ENCODE results near the gene DNAH2. TPM values are rescaled to one million over a fixed set of nuclear protein-coding genes. Genes with fewer than 3 reads are reported as not detected.

Gene DNAH2
- total and polyA plus RNA-seq, 2 of the 8 experiments (the other 6 are each of a cell fraction or from before 2014, with no cell fraction given), result 0.13 to 0.18 TPM

Other genes starting within 250 kb of the DNAH2 start
- 10.1 and 11.2 TPM in 2 replicates for gene ZBTB4, start 238.1 kb upstream of the DNAH2 start, total RNA-seq (2021; fragmentation: NEBNext Ultra II Directional; extraction: Animal tissue kit (Norgen Biotek cat#: 25700))
- 5.9 and 8.1 TPM in 2 replicates for gene ZBTB4, start 238.1 kb upstream of the DNAH2 start, polyA plus RNA-seq (2011; rRNA removed)
- gene SLC35G6, start 236.3 kb upstream of the DNAH2 start, total RNA-seq (2021; fragmentation: NEBNext Ultra II Directional; extraction: Animal tissue kit (Norgen Biotek cat#: 25700)), result not detected in 2 replicates
- 0.05 TPM in 1 of 2 replicates, not detected in the other for gene SLC35G6, start 236.3 kb upstream of the DNAH2 start, polyA plus RNA-seq (2011; rRNA removed)
- gene POLR2A, start 233.4 kb upstream of the DNAH2 start, total RNA-seq (2021; fragmentation: NEBNext Ultra II Directional; extraction: Animal tissue kit (Norgen Biotek cat#: 25700)), result 150 and 157 TPM in 2 replicates
- gene POLR2A, start 233.4 kb upstream of the DNAH2 start, polyA plus RNA-seq (2011; rRNA removed), result 26.8 and 62.7 TPM in 2 replicates
- gene TNFSF12, start 168.7 kb upstream of the DNAH2 start, total RNA-seq (2021; fragmentation: NEBNext Ultra II Directional; extraction: Animal tissue kit (Norgen Biotek cat#: 25700)), result 5.5 and 7.2 TPM in 2 replicates
- gene TNFSF12, start 168.7 kb upstream of the DNAH2 start, polyA plus RNA-seq (2011; rRNA removed), result 9.6 and 15.8 TPM in 2 replicates
- 2.1 and 2.3 TPM in 2 replicates for gene TNFSF13, start 159.0 kb upstream of the DNAH2 start, total RNA-seq (2021; fragmentation: NEBNext Ultra II Directional; extraction: Animal tissue kit (Norgen Biotek cat#: 25700))
- 2.6 and 3.1 TPM in 2 replicates for gene TNFSF13, start 159.0 kb upstream of the DNAH2 start, polyA plus RNA-seq (2011; rRNA removed)
- 80.3 and 86.2 TPM in 2 replicates for gene SENP3, start 155.8 kb upstream of the DNAH2 start, total RNA-seq (2021; fragmentation: NEBNext Ultra II Directional; extraction: Animal tissue kit (Norgen Biotek cat#: 25700))
- 87.3 and 129 TPM in 2 replicates for gene SENP3, start 155.8 kb upstream of the DNAH2 start, polyA plus RNA-seq (2011; rRNA removed)
- gene CD68, start 138.1 kb upstream of the DNAH2 start, total RNA-seq (2021; fragmentation: NEBNext Ultra II Directional; extraction: Animal tissue kit (Norgen Biotek cat#: 25700)), result 0.31 TPM in 1 of 2 replicates, not detected in the other
- 0.18 and 0.35 TPM in 2 replicates for gene CD68, start 138.1 kb upstream of the DNAH2 start, polyA plus RNA-seq (2011; rRNA removed)
- gene MPDU1, start 133.9 kb upstream of the DNAH2 start, total RNA-seq (2021; fragmentation: NEBNext Ultra II Directional; extraction: Animal tissue kit (Norgen Biotek cat#: 25700)), result 63.2 and 66.9 TPM in 2 replicates
- gene MPDU1, start 133.9 kb upstream of the DNAH2 start, polyA plus RNA-seq (2011; rRNA removed), result 142 and 154 TPM in 2 replicates
- gene SOX15, start 127.7 kb upstream of the DNAH2 start, total RNA-seq (2021; fragmentation: NEBNext Ultra II Directional; extraction: Animal tissue kit (Norgen Biotek cat#: 25700)), result 14.3 and 15.2 TPM in 2 replicates
- 26.8 and 39.8 TPM in 2 replicates for gene SOX15, start 127.7 kb upstream of the DNAH2 start, polyA plus RNA-seq (2011; rRNA removed)
- 26.2 and 26.8 TPM in 2 replicates for gene FXR2, start 102.8 kb upstream of the DNAH2 start, total RNA-seq (2021; fragmentation: NEBNext Ultra II Directional; extraction: Animal tissue kit (Norgen Biotek cat#: 25700))
- gene FXR2, start 102.8 kb upstream of the DNAH2 start, polyA plus RNA-seq (2011; rRNA removed), result 44.0 and 63.3 TPM in 2 replicates
- gene SAT2, start 89.9 kb upstream of the DNAH2 start, total RNA-seq (2021; fragmentation: NEBNext Ultra II Directional; extraction: Animal tissue kit (Norgen Biotek cat#: 25700)), result 72.3 and 75.3 TPM in 2 replicates
- gene SAT2, start 89.9 kb upstream of the DNAH2 start, polyA plus RNA-seq (2011; rRNA removed), result 36.4 and 36.5 TPM in 2 replicates
- 0.69 and 1.2 TPM in 2 replicates for gene SHBG, start 87.6 kb upstream of the DNAH2 start, total RNA-seq (2021; fragmentation: NEBNext Ultra II Directional; extraction: Animal tissue kit (Norgen Biotek cat#: 25700))
- gene SHBG, start 87.6 kb upstream of the DNAH2 start, polyA plus RNA-seq (2011; rRNA removed), result 1.1 and 1.3 TPM in 2 replicates
- gene ATP1B2, start 66.8 kb upstream of the DNAH2 start, total RNA-seq (2021; fragmentation: NEBNext Ultra II Directional; extraction: Animal tissue kit (Norgen Biotek cat#: 25700)), result 19.8 and 21.0 TPM in 2 replicates
- gene ATP1B2, start 66.8 kb upstream of the DNAH2 start, polyA plus RNA-seq (2011; rRNA removed), result 9.1 and 12.6 TPM in 2 replicates
- 198 and 210 TPM in 2 replicates for gene TP53, start 30.3 kb upstream of the DNAH2 start, total RNA-seq (2021; fragmentation: NEBNext Ultra II Directional; extraction: Animal tissue kit (Norgen Biotek cat#: 25700))
- gene TP53, start 30.3 kb upstream of the DNAH2 start, polyA plus RNA-seq (2011; rRNA removed), result 143 and 149 TPM in 2 replicates
- 29.3 and 30.1 TPM in 2 replicates for gene WRAP53, start 29.3 kb upstream of the DNAH2 start, total RNA-seq (2021; fragmentation: NEBNext Ultra II Directional; extraction: Animal tissue kit (Norgen Biotek cat#: 25700))
- 29.2 and 38.4 TPM in 2 replicates for gene WRAP53, start 29.3 kb upstream of the DNAH2 start, polyA plus RNA-seq (2011; rRNA removed)
- gene EFNB3, start 12.5 kb upstream of the DNAH2 start, total RNA-seq (2021; fragmentation: NEBNext Ultra II Directional; extraction: Animal tissue kit (Norgen Biotek cat#: 25700)), result 15.0 and 16.0 TPM in 2 replicates
- gene EFNB3, start 12.5 kb upstream of the DNAH2 start, polyA plus RNA-seq (2011; rRNA removed), result 27.1 and 27.3 TPM in 2 replicates
- gene KDM6B, start 116.5 kb downstream of the DNAH2 start, total RNA-seq (2021; fragmentation: NEBNext Ultra II Directional; extraction: Animal tissue kit (Norgen Biotek cat#: 25700)), result 3.4 and 3.7 TPM in 2 replicates
- 0.48 and 0.80 TPM in 2 replicates for gene KDM6B, start 116.5 kb downstream of the DNAH2 start, polyA plus RNA-seq (2011; rRNA removed)
- 0.69 TPM in 1 of 2 replicates, not detected in the other for gene TMEM88, start 137.3 kb downstream of the DNAH2 start, total RNA-seq (2021; fragmentation: NEBNext Ultra II Directional; extraction: Animal tissue kit (Norgen Biotek cat#: 25700))
- gene TMEM88, start 137.3 kb downstream of the DNAH2 start, polyA plus RNA-seq (2011; rRNA removed), result 8.8 and 11.6 TPM in 2 replicates
- 27.0 and 30.2 TPM in 2 replicates for gene NAA38, start 139.8 kb downstream of the DNAH2 start, total RNA-seq (2021; fragmentation: NEBNext Ultra II Directional; extraction: Animal tissue kit (Norgen Biotek cat#: 25700))
- gene NAA38, start 139.8 kb downstream of the DNAH2 start, polyA plus RNA-seq (2011; rRNA removed), result 109 and 116 TPM in 2 replicates
- 15.5 and 18.0 TPM in 2 replicates for gene CYB5D1, start 140.3 kb downstream of the DNAH2 start, total RNA-seq (2021; fragmentation: NEBNext Ultra II Directional; extraction: Animal tissue kit (Norgen Biotek cat#: 25700))
- 11.0 and 13.5 TPM in 2 replicates for gene CYB5D1, start 140.3 kb downstream of the DNAH2 start, polyA plus RNA-seq (2011; rRNA removed)
- gene CHD3, start 171.0 kb downstream of the DNAH2 start, total RNA-seq (2021; fragmentation: NEBNext Ultra II Directional; extraction: Animal tissue kit (Norgen Biotek cat#: 25700)), result 12.9 and 14.2 TPM in 2 replicates
- gene CHD3, start 171.0 kb downstream of the DNAH2 start, polyA plus RNA-seq (2011; rRNA removed), result 12.3 and 18.3 TPM in 2 replicates
- 0.63 and 0.77 TPM in 2 replicates for gene RNF227, start 198.5 kb downstream of the DNAH2 start, total RNA-seq (2021; fragmentation: NEBNext Ultra II Directional; extraction: Animal tissue kit (Norgen Biotek cat#: 25700))
- gene RNF227, start 198.5 kb downstream of the DNAH2 start, polyA plus RNA-seq (2011; rRNA removed), result 1.1 and 1.7 TPM in 2 replicates
- gene KCNAB3, start 212.1 kb downstream of the DNAH2 start, total RNA-seq (2021; fragmentation: NEBNext Ultra II Directional; extraction: Animal tissue kit (Norgen Biotek cat#: 25700)), result 2.3 and 2.4 TPM in 2 replicates
- gene KCNAB3, start 212.1 kb downstream of the DNAH2 start, polyA plus RNA-seq (2011; rRNA removed), result 1.7 and 2.8 TPM in 2 replicates
- 99.3 and 114 TPM in 2 replicates for gene TRAPPC1, start 214.2 kb downstream of the DNAH2 start, total RNA-seq (2021; fragmentation: NEBNext Ultra II Directional; extraction: Animal tissue kit (Norgen Biotek cat#: 25700))
- 170 and 194 TPM in 2 replicates for gene TRAPPC1, start 214.2 kb downstream of the DNAH2 start, polyA plus RNA-seq (2011; rRNA removed)
- gene CNTROB, start 214.5 kb downstream of the DNAH2 start, total RNA-seq (2021; fragmentation: NEBNext Ultra II Directional; extraction: Animal tissue kit (Norgen Biotek cat#: 25700)), result 30.0 and 31.9 TPM in 2 replicates
- 20.5 and 28.2 TPM in 2 replicates for gene CNTROB, start 214.5 kb downstream of the DNAH2 start, polyA plus RNA-seq (2011; rRNA removed)